K562 (cell line): Measurements from ENCODE around the gene PRKAG2. TPM values are rescaled to one million over a fixed set of nuclear protein-coding genes. Genes with fewer than 3 reads are reported as not detected.

Experiments
- ATAC-seq: fragments of 200-7000 bp; cut with Tn5 transposase; 3 replicates; pipeline ENCODE4 v1.9.1; 2020; ENCODE audit warnings: moderate library complexity
- BruUV-seq: library from RNA; stranded (reverse); fragments of 400-500 nt; replicated peaks from 2 replicates; lab custom pipeline; 2021; lab: Mats Ljungman, UMichigan
- CTCF ChIA-PET: fragments of 300-600 bp; formaldehyde crosslinking; extraction: SDS; loops from one replicate; lab custom pipeline; 2021; ENCODE audit warnings: low intra/inter-chr PET ratio; lab: Yijun Ruan, JAX
- POLR2A ChIA-PET: fragments of 300-600, 350-650 bp; sonication (Branson Sonifier 250); formaldehyde crosslinking; extraction: SDS; loops from one replicate; lab custom pipeline; 2021; ENCODE audit warnings: antibody characterized with exemption, inconsistent platforms; lab: Yijun Ruan, JAX
- DNase-seq, 4 experiments: peaks; one replicate each; pipeline versions ENCODE4 v3.0.0 to v3.0.0-alpha.2; 2011 to 2018; ENCODE audit warnings: low spot score in 3 of 4, mixed read lengths in 3 of 4; ENCODE audit errors: extremely low read depth in 1 of 4
- FAIRE-seq: peaks from 2 replicates; lab custom pipeline; 2011; peaks lifted over from hg19 to GRCh38; lab: Jason Lieb, UNC
- H2AFZ ChIP-seq: 2 replicates; pipeline ENCODE4 v1.6.0; 2011; ENCODE audit warnings: low read depth, low read length, control low read depth, inconsistent platforms
- H3K27ac ChIP-seq: fragments of 200-600 bp; 3 replicates; pipeline ENCODE4 v1.8.0; 2011; ENCODE audit warnings: low read depth, mild to moderate bottlenecking, control low read depth, inconsistent platforms, low read length, moderate library complexity, mixed read lengths; ENCODE audit errors: extremely low read depth
- H3K27me3 ChIP-seq, 2 experiments: fragments of 300-600 bp in 1 of 2; 2 replicates in 1 of 2; 3 replicates in 1 of 2; pipeline versions ENCODE4 v1.6.0 to v1.8.0; 2011; ENCODE audit warnings: inconsistent platforms in 2 of 2, low read length in 2 of 2, mild to moderate bottlenecking in 1 of 2, mixed read lengths in 1 of 2, moderate library complexity in 1 of 2; ENCODE audit not compliant: control insufficient read depth in 2 of 2, insufficient read depth in 2 of 2
- H3K36me3 ChIP-seq: fragments of 300-600 bp; 3 replicates; pipeline ENCODE4 v1.8.0; 2011; ENCODE audit warnings: mild to moderate bottlenecking, low read length, inconsistent platforms; ENCODE audit not compliant: control insufficient read depth, insufficient read depth
- H3K4me1 ChIP-seq, 2 experiments: fragments of 200-600 bp in 1 of 2; replicated peaks in 1 of 2; 2 replicates in 1 of 2; 3 replicates in 1 of 2; pipeline versions ENCODE4 v1.5.1 to v1.8.0; 2011; ENCODE audit warnings: inconsistent platforms in 2 of 2, low read length in 2 of 2, mild to moderate bottlenecking in 1 of 2, mixed read lengths in 1 of 2, moderate library complexity in 1 of 2; ENCODE audit not compliant: control insufficient read depth in 2 of 2, insufficient read depth in 2 of 2
- H3K4me2 ChIP-seq: 2 replicates; pipeline ENCODE4 v1.6.1; 2011; ENCODE audit warnings: low read length, control low read depth, inconsistent platforms, mixed read lengths; ENCODE audit not compliant: insufficient read depth
- H3K4me3 ChIP-seq: fragments of 200-600 bp; sonication (generic), shearing (Covaris generic); 2 replicates; pipeline ENCODE4 v1.5.1; 2016; ENCODE audit warnings: control low read depth, inconsistent platforms
- H3K79me2 ChIP-seq: fragments of 200-600 bp; 3 replicates; pipeline ENCODE4 v1.8.0; 2011; ENCODE audit warnings: low read length, inconsistent platforms; ENCODE audit not compliant: control insufficient read depth, insufficient read depth
- H3K9ac ChIP-seq, 2 experiments: 2 replicates each; pipeline versions ENCODE4 v1.6.0 to v1.6.1; 2011; ENCODE audit warnings: low read depth in 2 of 2, low read length in 2 of 2, control low read depth in 1 of 2, inconsistent platforms in 1 of 2, mild to moderate bottlenecking in 1 of 2, mixed read lengths in 1 of 2; ENCODE audit not compliant: insufficient read depth in 1 of 2
- H3K9me1 ChIP-seq: one replicate; pipeline ENCODE4 v1.6.0; 2011; ENCODE audit warnings: inconsistent platforms, mild to moderate bottlenecking, low read length, moderate library complexity; ENCODE audit not compliant: control insufficient read depth, insufficient read depth
- H3K9me3 ChIP-seq: replicated peaks from 2 replicates; pipeline ENCODE4 v1.5.1; 2011; ENCODE audit warnings: low read depth, low read length, inconsistent platforms; ENCODE audit not compliant: control insufficient read depth, insufficient read depth
- H4K20me1 ChIP-seq: replicated peaks from 2 replicates; pipeline ENCODE4 v1.6.1; 2011; ENCODE audit warnings: low read length, inconsistent platforms, mixed read lengths; ENCODE audit not compliant: control insufficient read depth, insufficient read depth
- CREB1 ChIP-seq, 2 experiments: sonication (generic) in 1 of 2; formaldehyde crosslinking in 1 of 2; IDR thresholded peaks; 2 replicates each; pipeline versions ENCODE4 v1.6.1 to v1.8.0; 2012 to 2022; ENCODE audit warnings: inconsistent platforms in 1 of 2, mild to moderate bottlenecking in 1 of 2, missing genetic modification reagents in 1 of 2, moderate library complexity in 1 of 2
- CSDE1 ChIP-seq, 2 experiments: fragments of 450-650 bp; IDR thresholded peaks; 2 replicates each; pipeline ENCODE4 v1.6.1; 2016; ENCODE audit warnings: mild to moderate bottlenecking in 1 of 2
- IFI16 ChIP-seq: fragments of 250-450 bp; sonication (Bioruptor Pico); IDR thresholded peaks from 2 replicates; pipeline ENCODE4 v2.1.2; 2022; ENCODE audit warnings: mild to moderate bottlenecking, inconsistent platforms
- MCM2 ChIP-seq: fragments of 450-650 bp; IDR thresholded peaks from 2 replicates; pipeline ENCODE4 v1.6.1; 2017; ENCODE audit warnings: low read depth, mild to moderate bottlenecking
- PHF20 ChIP-seq: fragments of 450-650 bp; IDR thresholded peaks from 2 replicates; pipeline ENCODE4 v1.6.1; 2018; ENCODE audit not compliant: partially characterized antibody
- SREBF2 ChIP-seq: sonication (generic); formaldehyde crosslinking; IDR thresholded peaks from 2 replicates; pipeline ENCODE4 v1.4.0; 2020; ENCODE audit warnings: mild to moderate bottlenecking, missing genetic modification reagents
- STAG1 ChIP-seq: sonication (generic); formaldehyde crosslinking; IDR thresholded peaks from 2 replicates; pipeline ENCODE4 v1.5.0; 2020; ENCODE audit warnings: missing genetic modification reagents, borderline replicate concordance
- ZNF668 ChIP-seq: fragments of 250-450 bp; sonication (Bioruptor Pico); IDR thresholded peaks from 2 replicates; pipeline ENCODE4 v1.8.0; 2022; ENCODE audit warnings: mild to moderate bottlenecking, inconsistent platforms
- WGBS: fragments of 100-300 bp; shearing (Covaris generic); methylation state at CpG from one replicate; pipeline ENCODE4 v1.1.6; 2016; ENCODE audit warnings: low coverage, mixed read lengths; ENCODE audit not compliant: insufficient coverage; ENCODE audit errors: missing lambda C conversion rate; 5-methylcytosine and 5-hydroxymethylcytosine counted together
- in situ Hi-C: fragments of 300-500 bp; cut with MboI; formaldehyde crosslinking; loops from 4 replicates; pipeline ENCODE4 v1.15.0; 2018; ENCODE audit warnings: inconsistent platforms, mixed read lengths
- intact Hi-C: fragments of 100-400 bp; cut with micrococcal nuclease; formaldehyde crosslinking; loops from 2 replicates; pipeline ENCODE4 v1.14.2; 2022
- polyA plus RNA-seq, 8 experiments: library from polyadenylated mRNA; depleted of rRNA in 4 of 8; stranded (reverse) in 5 of 8; unstranded in 3 of 8; fragments of >200 nt; fragmentation: Nextera tagmentation in 2 of 8; fragmentation: Illumina TruSeq in 1 of 8; extraction: Ambion mirVana in 2 of 8; extraction: Trizol in 1 of 8; gene quantifications; 2 replicates each; pipeline versions ENCODE4 v1.2.1 to v1.2.3, GENCODE V29; 2011 to 2014; ENCODE audit warnings: inconsistent platforms in 1 of 8, missing spikeins in 1 of 8
- total RNA-seq, 7 experiments: library from RNA; depleted of rRNA in 6 of 7; stranded (reverse); fragments of >200 nt in 6 of 7; fragmentation: Illumina TruSeq in 2 of 7; extraction: Trizol in 2 of 7; gene quantifications; 2 replicates each; pipeline versions ENCODE4 v1.2.1 to v1.2.3, GENCODE V29; 2011 to 2021; ENCODE audit warnings: low replicate concordance in 1 of 7
- TF ChIP-seq, protein P1 (sequence below), 3 experiments: fragments of 200-800 bp in 1 of 3; fragments of 250-450 bp in 1 of 3; fragments of 450-650 bp in 1 of 3; sonication (Bioruptor Pico) in 1 of 3; sonication (Bioruptor generic) in 1 of 3; formaldehyde crosslinking in 1 of 3; IDR thresholded peaks; 2 replicates each; pipeline versions ENCODE4 v1.6.1 to v1.8.0; 2016 to 2022; ENCODE audit warnings: mild to moderate bottlenecking in 2 of 3, missing genetic modification characterization in 2 of 3, missing compliant biosample characterization in 1 of 3, moderate library complexity in 1 of 3
- TF ChIP-seq, protein P2 (sequence below): sonication (generic); formaldehyde crosslinking; IDR thresholded peaks from 2 replicates; pipeline ENCODE4 v1.8.0; 2022; ENCODE audit warnings: mild to moderate bottlenecking, missing genetic modification reagents
- TF ChIP-seq, protein P3 (sequence below): fragments of 200-800 bp; sonication (Bioruptor generic); IDR thresholded peaks from 2 replicates; pipeline ENCODE4 v1.6.1; 2017; ENCODE audit warnings: missing genetic modification characterization, missing compliant biosample characterization

The PRKAG2 gene
- total and polyA plus RNA-seq, 9 of the 15 experiments (the other 6 are each of a cell fraction or from before 2014, with no cell fraction given) = 0.99 to 5.6 (median 3.3) TPM

DNA sequence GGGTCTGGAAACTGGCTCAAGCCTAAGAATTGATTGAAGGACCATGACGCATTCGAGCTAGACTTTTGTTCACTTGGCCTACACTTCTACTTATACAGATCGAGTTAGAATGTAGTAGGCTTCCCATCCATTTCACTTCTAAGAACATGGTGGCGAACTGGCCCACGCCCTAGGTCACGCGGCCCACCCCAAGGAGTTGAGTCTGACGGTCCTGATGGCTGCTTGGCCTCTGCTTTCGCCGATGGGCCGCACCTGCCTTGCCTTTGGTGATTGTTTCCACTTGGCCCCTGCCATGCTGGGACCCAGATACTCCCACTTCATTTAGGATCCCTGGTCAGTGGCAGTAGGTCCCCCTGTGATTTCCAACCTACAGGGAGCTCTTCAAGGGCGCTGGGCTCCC lies 153.6 kb downstream of the PRKAG2 start:
- H4K20me1 ChIP-seq = peaks cover 5% of the 10 kb centered on the region; the same call in 1 of the 2 replicates
- TF ChIP-seq, protein P1, sequence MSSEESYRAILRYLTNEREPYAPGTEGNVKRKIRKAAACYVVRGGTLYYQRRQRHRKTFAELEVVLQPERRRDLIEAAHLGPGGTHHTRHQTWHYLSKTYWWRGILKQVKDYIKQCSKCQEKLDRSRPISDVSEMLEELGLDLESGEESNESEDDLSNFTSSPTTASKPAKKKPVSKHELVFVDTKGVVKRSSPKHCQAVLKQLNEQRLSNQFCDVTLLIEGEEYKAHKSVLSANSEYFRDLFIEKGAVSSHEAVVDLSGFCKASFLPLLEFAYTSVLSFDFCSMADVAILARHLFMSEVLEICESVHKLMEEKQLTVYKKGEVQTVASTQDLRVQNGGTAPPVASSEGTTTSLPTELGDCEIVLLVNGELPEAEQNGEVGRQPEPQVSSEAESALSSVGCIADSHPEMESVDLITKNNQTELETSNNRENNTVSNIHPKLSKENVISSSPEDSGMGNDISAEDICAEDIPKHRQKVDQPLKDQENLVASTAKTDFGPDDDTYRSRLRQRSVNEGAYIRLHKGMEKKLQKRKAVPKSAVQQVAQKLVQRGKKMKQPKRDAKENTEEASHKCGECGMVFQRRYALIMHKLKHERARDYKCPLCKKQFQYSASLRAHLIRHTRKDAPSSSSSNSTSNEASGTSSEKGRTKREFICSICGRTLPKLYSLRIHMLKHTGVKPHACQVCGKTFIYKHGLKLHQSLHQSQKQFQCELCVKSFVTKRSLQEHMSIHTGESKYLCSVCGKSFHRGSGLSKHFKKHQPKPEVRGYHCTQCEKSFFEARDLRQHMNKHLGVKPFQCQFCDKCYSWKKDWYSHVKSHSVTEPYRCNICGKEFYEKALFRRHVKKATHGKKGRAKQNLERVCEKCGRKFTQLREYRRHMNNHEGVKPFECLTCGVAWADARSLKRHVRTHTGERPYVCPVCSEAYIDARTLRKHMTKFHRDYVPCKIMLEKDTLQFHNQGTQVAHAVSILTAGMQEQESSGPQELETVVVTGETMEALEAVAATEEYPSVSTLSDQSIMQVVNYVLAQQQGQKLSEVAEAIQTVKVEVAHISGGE (CRISPR knock-in tag; IDR thresholded peaks at IDR 0.05) = no peak
- TF ChIP-seq STAG1 (CRISPR knock-in tag) (no peak), IFI16 (no peak), MCM2 (no peak), ZNF668 (CRISPR knock-in tag) (no peak), CSDE1 (IDR thresholded peaks at IDR 0.05) (no peak), PHF20 (no peak), SREBF2 (CRISPR knock-in tag) (no peak), CREB1 (IDR thresholded peaks at IDR 0.05) (no peak), CREB1 (CRISPR knock-in tag; IDR thresholded peaks at IDR 0.05) (no peak)
- TF ChIP-seq, protein P2, sequence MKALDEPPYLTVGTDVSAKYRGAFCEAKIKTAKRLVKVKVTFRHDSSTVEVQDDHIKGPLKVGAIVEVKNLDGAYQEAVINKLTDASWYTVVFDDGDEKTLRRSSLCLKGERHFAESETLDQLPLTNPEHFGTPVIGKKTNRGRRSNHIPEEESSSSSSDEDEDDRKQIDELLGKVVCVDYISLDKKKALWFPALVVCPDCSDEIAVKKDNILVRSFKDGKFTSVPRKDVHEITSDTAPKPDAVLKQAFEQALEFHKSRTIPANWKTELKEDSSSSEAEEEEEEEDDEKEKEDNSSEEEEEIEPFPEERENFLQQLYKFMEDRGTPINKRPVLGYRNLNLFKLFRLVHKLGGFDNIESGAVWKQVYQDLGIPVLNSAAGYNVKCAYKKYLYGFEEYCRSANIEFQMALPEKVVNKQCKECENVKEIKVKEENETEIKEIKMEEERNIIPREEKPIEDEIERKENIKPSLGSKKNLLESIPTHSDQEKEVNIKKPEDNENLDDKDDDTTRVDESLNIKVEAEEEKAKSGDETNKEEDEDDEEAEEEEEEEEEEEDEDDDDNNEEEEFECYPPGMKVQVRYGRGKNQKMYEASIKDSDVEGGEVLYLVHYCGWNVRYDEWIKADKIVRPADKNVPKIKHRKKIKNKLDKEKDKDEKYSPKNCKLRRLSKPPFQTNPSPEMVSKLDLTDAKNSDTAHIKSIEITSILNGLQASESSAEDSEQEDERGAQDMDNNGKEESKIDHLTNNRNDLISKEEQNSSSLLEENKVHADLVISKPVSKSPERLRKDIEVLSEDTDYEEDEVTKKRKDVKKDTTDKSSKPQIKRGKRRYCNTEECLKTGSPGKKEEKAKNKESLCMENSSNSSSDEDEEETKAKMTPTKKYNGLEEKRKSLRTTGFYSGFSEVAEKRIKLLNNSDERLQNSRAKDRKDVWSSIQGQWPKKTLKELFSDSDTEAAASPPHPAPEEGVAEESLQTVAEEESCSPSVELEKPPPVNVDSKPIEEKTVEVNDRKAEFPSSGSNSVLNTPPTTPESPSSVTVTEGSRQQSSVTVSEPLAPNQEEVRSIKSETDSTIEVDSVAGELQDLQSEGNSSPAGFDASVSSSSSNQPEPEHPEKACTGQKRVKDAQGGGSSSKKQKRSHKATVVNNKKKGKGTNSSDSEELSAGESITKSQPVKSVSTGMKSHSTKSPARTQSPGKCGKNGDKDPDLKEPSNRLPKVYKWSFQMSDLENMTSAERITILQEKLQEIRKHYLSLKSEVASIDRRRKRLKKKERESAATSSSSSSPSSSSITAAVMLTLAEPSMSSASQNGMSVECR = no peak
- TF ChIP-seq, protein P3, sequence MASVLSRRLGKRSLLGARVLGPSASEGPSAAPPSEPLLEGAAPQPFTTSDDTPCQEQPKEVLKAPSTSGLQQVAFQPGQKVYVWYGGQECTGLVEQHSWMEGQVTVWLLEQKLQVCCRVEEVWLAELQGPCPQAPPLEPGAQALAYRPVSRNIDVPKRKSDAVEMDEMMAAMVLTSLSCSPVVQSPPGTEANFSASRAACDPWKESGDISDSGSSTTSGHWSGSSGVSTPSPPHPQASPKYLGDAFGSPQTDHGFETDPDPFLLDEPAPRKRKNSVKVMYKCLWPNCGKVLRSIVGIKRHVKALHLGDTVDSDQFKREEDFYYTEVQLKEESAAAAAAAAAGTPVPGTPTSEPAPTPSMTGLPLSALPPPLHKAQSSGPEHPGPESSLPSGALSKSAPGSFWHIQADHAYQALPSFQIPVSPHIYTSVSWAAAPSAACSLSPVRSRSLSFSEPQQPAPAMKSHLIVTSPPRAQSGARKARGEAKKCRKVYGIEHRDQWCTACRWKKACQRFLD (CRISPR knock-in tag) = no peak
- TF ChIP-seq, all 486 proteins: peak for 0
- DNase-seq (no peak), FAIRE-seq (peak; percentile 23), ATAC-seq (no peak)
- Histone ChIP-seq H3K9me3 (no peaks in the 10 kb centered on the region), H3K36me3 (no peaks in the 10 kb centered on the region), H3K27ac (no peak overlapping the region), H3K9me1 (peaks cover 3% of the 10 kb centered on the region), H2AFZ (no peak overlapping the region), H3K4me1 (peaks cover 0 to 19% of the 10 kb centered on the region in 2 experiments; a peak in 2 of 5 replicates), H3K79me2 (no peaks in the 10 kb centered on the region), H3K27me3 (peaks cover 62 to 94% of the 10 kb centered on the region in 2 experiments), H3K9ac (no peak overlapping the region), H3K4me3 (no peak overlapping the region), H3K4me2 (no peak overlapping the region)
- intact Hi-C loops = no loop called here
- in situ Hi-C loops = no loop called here
- POLR2A ChIA-PET = interaction anchor here (0.7 kb wide), 2 partner anchors 20 to 149 kb away, joined by 3 read pairs; no protein-coding TSS in a partner anchor
- WGBS = 1% methylated on average over 12 of the region's 12 CpGs
- CTCF ChIA-PET = no interaction called here
- BruUV-seq = no TSS peak
